ENCODE results near the gene RLF.

The RLF gene

GRCh38 chr1:40141878-40142535 is 19.2 kb upstream of the RLF start:
- no peaks in the 10 kb centered on the region for H3K4me1 ChIP-seq (ENCODE audit: control insufficient read depth in 1 of 2, insufficient read depth in 1 of 2, low read depth in 1 of 2, low read length in 1 of 2)
- TF ChIP-seq CTCF (IDR thresholded peaks at IDR 0.05) = no peak
- peaks cover 20% of the 10 kb centered on the region for H3K27me3 ChIP-seq
- H3K9me3 ChIP-seq = no peaks in the 10 kb centered on the region
- no peak overlapping the region for H3K4me3 ChIP-seq (ENCODE audit: low read depth in 1 of 2, low read length in 1 of 2)
- H3K36me3 ChIP-seq = no peaks in the 10 kb centered on the region
- no peak overlapping the region for H3K27ac ChIP-seq

GRCh38 chr1:40143891-40144575 is 17.2 kb upstream of the RLF start:
- Histone ChIP-seq H3K9me3 (no peaks in the 10 kb centered on the region), H3K27ac (no peak overlapping the region), H3K27me3 (peaks cover 26% of the 10 kb centered on the region), H3K4me3 (ENCODE audit: low read depth in 1 of 2, low read length in 1 of 2) (no peak overlapping the region), H3K36me3 (no peaks in the 10 kb centered on the region), H3K4me1 (ENCODE audit: control insufficient read depth in 1 of 2, insufficient read depth in 1 of 2, low read depth in 1 of 2, low read length in 1 of 2) (no peaks in the 10 kb centered on the region)
- TF ChIP-seq CTCF (IDR thresholded peaks at IDR 0.05) = peak; percentile 76

GRCh38 chr1:40151457-40152079 is 9.6 kb upstream of the RLF start:
- no peak overlapping the region for H3K27ac ChIP-seq
- H3K36me3 ChIP-seq = no peaks in the 10 kb centered on the region
- no peak overlapping the region for H3K4me3 ChIP-seq (ENCODE audit: low read depth in 1 of 2, low read length in 1 of 2)
- peaks cover 9% of the 10 kb centered on the region for H3K27me3 ChIP-seq
- H3K9me3 ChIP-seq = no peaks in the 10 kb centered on the region
- peaks cover 32 to 38% of the 10 kb centered on the region in 2 experiments for H3K4me1 ChIP-seq (ENCODE audit: control insufficient read depth in 1 of 2, insufficient read depth in 1 of 2, low read depth in 1 of 2, low read length in 1 of 2)
- no peak for TF ChIP-seq CTCF (IDR thresholded peaks at IDR 0.05)

- H3K27me3 ChIP-seq = no peaks in the 10 kb centered on the region
- peak; percentile 49 for TF ChIP-seq CTCF (IDR thresholded peaks at IDR 0.05)
- no peaks in the 10 kb centered on the region for H3K36me3 ChIP-seq
- peak overlapping the region; percentile 58 for H3K27ac ChIP-seq
- H3K9me3 ChIP-seq = no peaks in the 10 kb centered on the region
- H3K4me1 ChIP-seq (ENCODE audit: control insufficient read depth in 1 of 2, insufficient read depth in 1 of 2, low read depth in 1 of 2, low read length in 1 of 2) = peaks cover 32 to 38% of the 10 kb centered on the region in 2 experiments
- H3K4me3 ChIP-seq (ENCODE audit: low read depth in 1 of 2, low read length in 1 of 2) = peak overlapping the region in 1 of 2 experiments; percentile 36
Measured at GRCh38 chr1:40153073-40153770, 8.0 kb upstream of the RLF start.

GRCh38 chr1:40155135-40155534 is 6.1 kb upstream of the RLF start:
- Histone ChIP-seq H3K27me3 (no peaks in the 10 kb centered on the region), H3K9me3 (no peaks in the 10 kb centered on the region)

More at GRCh38 chr1:40155135-40155534, 6.1 kb upstream of the RLF start:
- Histone ChIP-seq H3K27ac (no peak overlapping the region), H3K4me3 (ENCODE audit: low read depth in 1 of 2, low read length in 1 of 2) (no peak overlapping the region), H3K4me1 (ENCODE audit: control insufficient read depth in 1 of 2, insufficient read depth in 1 of 2, low read depth in 1 of 2, low read length in 1 of 2) (peaks cover 32 to 38% of the 10 kb centered on the region in 2 experiments), H3K36me3 (no peaks in the 10 kb centered on the region)
- no peak for TF ChIP-seq CTCF (IDR thresholded peaks at IDR 0.05)
